ENCODE data around the gene ADD2. TPM values are rescaled to one million over a fixed set of nuclear protein-coding genes. Genes with fewer than 3 reads are reported as not detected.

The ADD2 gene
- total RNA-seq, 1 experiment from 2014 or later = 5.6 TPM

GRCh38 chr2:70753031-70753430, 15.0 kb downstream of the ADD2 start:
- intact Hi-C loops (cut with micrococcal nuclease; ENCODE audit: unreplicated experiment) = no loop called here
- H3K36me3 ChIP-seq (ENCODE audit: insufficient read depth, low read length, poor library complexity, severe bottlenecking) = no peaks in the 10 kb centered on the region
- no peak for DNase-seq (ENCODE audit: low spot score)
- no peak overlapping the region for H3K27ac ChIP-seq (ENCODE audit: low read depth, low read length, poor library complexity, severe bottlenecking)
- ChIA-PET CTCF (no interaction called here), POLR2A (ENCODE audit: low non-redundant PET) (interaction anchor here (0.7 kb wide), 1 partner anchor 197 kb away, joined by 3 read pairs; no protein-coding TSS in a partner anchor)
- no TSS peak for BruUV-seq (replicated peaks)
- TF ChIP-seq CTCF (conservative IDR thresholded peaks at IDR 0.05; ENCODE audit: low read depth, low read length) = no peak
- no peak for TF ChIP-seq EZH2 (IDR thresholded peaks at IDR 0.05; ENCODE audit: borderline replicate concordance, low read depth, low read length, poor library complexity, severe bottlenecking)
- no peak overlapping the region for H3K4me3 ChIP-seq (ENCODE audit: low read depth, low read length, poor library complexity, severe bottlenecking)
- H3K27me3 ChIP-seq (replicated peaks; ENCODE audit: insufficient read depth, low read depth, low read length, poor library complexity) = peaks cover 3% of the 10 kb centered on the region
- no peaks in the 10 kb centered on the region for H3K9me3 ChIP-seq (ENCODE audit: low read depth, low read length, poor library complexity, severe bottlenecking)
- H3K4me1 ChIP-seq (ENCODE audit: insufficient read depth, low read length, poor library complexity, severe bottlenecking) = no peaks in the 10 kb centered on the region

DNA sequence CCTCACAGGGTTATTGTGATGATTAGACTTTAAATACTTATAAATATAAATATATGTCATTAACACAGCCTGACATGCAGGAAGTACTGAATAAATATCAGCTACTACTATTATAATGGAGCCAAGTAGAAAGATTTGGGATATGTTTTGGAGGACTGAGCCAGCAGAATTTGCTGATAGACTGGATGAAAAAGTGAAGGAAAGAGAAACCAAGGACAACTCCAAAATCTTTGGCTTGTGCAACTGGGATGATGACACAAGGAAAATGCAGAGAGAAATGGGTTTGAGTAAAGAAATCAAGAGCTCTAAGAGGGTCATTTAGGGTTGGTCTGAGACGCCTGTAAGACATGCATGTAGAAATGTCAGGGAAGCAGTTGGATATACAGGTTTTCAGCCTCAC, 15.6 kb downstream of the ADD2 start:
- no peak overlapping the region for H3K27ac ChIP-seq (ENCODE audit: low read depth, low read length, poor library complexity, severe bottlenecking)
- POLR2A ChIA-PET (ENCODE audit: low non-redundant PET) = interaction anchor here (0.7 kb wide), 1 partner anchor 198 kb away, joined by 3 read pairs; no protein-coding TSS in a partner anchor
- H3K9me3 ChIP-seq (ENCODE audit: low read depth, low read length, poor library complexity, severe bottlenecking) = no peaks in the 10 kb centered on the region
- H3K4me3 ChIP-seq (ENCODE audit: low read depth, low read length, poor library complexity, severe bottlenecking) = no peak overlapping the region
- intact Hi-C loops (cut with micrococcal nuclease; ENCODE audit: unreplicated experiment) = no loop called here
- TF ChIP-seq EZH2 (IDR thresholded peaks at IDR 0.05; ENCODE audit: borderline replicate concordance, low read depth, low read length, poor library complexity, severe bottlenecking) (no peak), CTCF (conservative IDR thresholded peaks at IDR 0.05; ENCODE audit: low read depth, low read length) (no peak)
- no peak for DNase-seq (ENCODE audit: low spot score)
- no peaks in the 10 kb centered on the region for H3K4me1 ChIP-seq (ENCODE audit: insufficient read depth, low read length, poor library complexity, severe bottlenecking)
- CTCF ChIA-PET = no interaction called here
- no TSS peak for BruUV-seq (replicated peaks)
- H3K27me3 ChIP-seq (replicated peaks; ENCODE audit: insufficient read depth, low read depth, low read length, poor library complexity) = no peaks in the 10 kb centered on the region
- H3K36me3 ChIP-seq (ENCODE audit: insufficient read depth, low read length, poor library complexity, severe bottlenecking) = no peaks in the 10 kb centered on the region

DNA sequence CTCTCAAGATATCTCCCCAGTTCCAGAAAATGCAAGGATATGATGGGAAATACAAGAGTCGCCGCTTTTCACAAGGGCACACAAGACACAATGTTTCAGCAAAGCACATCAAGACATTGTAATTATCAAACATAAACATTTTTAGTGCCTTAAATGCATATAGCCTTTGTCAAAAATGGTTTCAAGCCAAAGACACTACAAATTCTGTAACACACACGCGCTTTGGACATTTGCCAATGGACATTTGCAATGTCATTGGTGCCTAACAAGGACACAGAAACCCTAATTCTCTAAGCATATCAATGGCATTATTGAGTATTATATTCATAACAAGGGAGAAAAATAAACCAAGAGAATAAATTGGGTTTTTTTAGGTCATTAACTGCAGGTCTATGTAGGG, 16.1 kb downstream of the ADD2 start:
- no peak overlapping the region for H3K4me3 ChIP-seq (ENCODE audit: low read depth, low read length, poor library complexity, severe bottlenecking)
- no peak overlapping the region for H3K27ac ChIP-seq (ENCODE audit: low read depth, low read length, poor library complexity, severe bottlenecking)
- ChIA-PET POLR2A (ENCODE audit: low non-redundant PET) (no interaction called here), CTCF (no interaction called here)
- H3K27me3 ChIP-seq (replicated peaks; ENCODE audit: insufficient read depth, low read depth, low read length, poor library complexity) = no peaks in the 10 kb centered on the region
- BruUV-seq (replicated peaks) = no TSS peak
- TF ChIP-seq CTCF (conservative IDR thresholded peaks at IDR 0.05; ENCODE audit: low read depth, low read length) (no peak), EZH2 (IDR thresholded peaks at IDR 0.05; ENCODE audit: borderline replicate concordance, low read depth, low read length, poor library complexity, severe bottlenecking) (no peak)
- no peaks in the 10 kb centered on the region for H3K4me1 ChIP-seq (ENCODE audit: insufficient read depth, low read length, poor library complexity, severe bottlenecking)
- no peak for DNase-seq (ENCODE audit: low spot score)
- no peaks in the 10 kb centered on the region for H3K9me3 ChIP-seq (ENCODE audit: low read depth, low read length, poor library complexity, severe bottlenecking)
- no peaks in the 10 kb centered on the region for H3K36me3 ChIP-seq (ENCODE audit: insufficient read depth, low read length, poor library complexity, severe bottlenecking)
- intact Hi-C loops (cut with micrococcal nuclease; ENCODE audit: unreplicated experiment) = no loop called here
